Stimulated activated naive CD4-positive, alpha-beta T cell (primary cell): ENCODE data around the gene GUCY1A1.

Experiments used
- DNase-seq, 6 experiments: peaks; one replicate each; lab custom pipeline; 2025; lab: John Stamatoyannopoulos, UW

Gene GUCY1A1

DNA sequence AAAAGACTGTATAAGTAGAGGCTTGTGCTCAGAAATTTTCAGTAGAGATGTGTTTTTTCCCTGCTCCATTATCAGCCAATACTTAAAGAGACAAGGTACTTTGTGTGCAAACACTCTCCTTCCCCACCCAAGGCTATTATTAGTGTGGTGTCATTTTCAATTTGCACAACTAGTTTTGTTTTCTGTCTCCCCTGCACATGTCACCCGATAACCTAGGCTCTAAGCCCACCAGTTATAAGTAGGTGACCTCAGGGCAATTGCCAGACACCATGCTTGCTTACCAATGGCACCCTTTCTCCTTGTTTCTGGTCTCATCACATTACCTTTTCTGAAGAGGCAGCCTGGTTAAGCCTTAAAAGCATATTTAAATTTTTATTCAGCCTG is 8.0 kb upstream of the GUCY1A1 start:
- no peak for DNase-seq

- no peak for DNase-seq
Measured at GRCh38 chr4:155659176-155659575, 7.5 kb upstream of the GUCY1A1 start.

- DNase-seq = no peak
Measured at GRCh38 chr4:155660436-155660835, 6.2 kb upstream of the GUCY1A1 start.

GRCh38 chr4:155665054-155665453 is 1.6 kb upstream of the GUCY1A1 start:
- DNase-seq = no peak

DNA sequence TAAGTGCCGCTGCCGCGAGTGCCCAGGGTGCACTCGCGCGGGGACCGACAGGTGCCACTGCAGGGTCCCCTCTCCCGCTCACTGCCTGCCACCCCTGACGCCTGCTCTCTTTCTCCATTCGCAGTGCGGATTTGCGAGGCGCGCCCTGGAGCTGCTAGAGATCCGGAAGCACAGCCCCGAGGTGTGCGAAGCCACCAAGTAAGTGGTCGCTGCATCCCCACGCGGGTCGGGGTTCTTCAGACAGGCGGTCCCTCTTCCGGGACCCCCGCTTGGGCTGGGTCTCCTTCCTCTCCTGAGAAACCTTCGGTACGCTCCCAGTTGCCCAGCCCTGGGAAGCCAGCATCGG is 547 bp downstream of the GUCY1A1 start:
- DNase-seq = no peak

DNA sequence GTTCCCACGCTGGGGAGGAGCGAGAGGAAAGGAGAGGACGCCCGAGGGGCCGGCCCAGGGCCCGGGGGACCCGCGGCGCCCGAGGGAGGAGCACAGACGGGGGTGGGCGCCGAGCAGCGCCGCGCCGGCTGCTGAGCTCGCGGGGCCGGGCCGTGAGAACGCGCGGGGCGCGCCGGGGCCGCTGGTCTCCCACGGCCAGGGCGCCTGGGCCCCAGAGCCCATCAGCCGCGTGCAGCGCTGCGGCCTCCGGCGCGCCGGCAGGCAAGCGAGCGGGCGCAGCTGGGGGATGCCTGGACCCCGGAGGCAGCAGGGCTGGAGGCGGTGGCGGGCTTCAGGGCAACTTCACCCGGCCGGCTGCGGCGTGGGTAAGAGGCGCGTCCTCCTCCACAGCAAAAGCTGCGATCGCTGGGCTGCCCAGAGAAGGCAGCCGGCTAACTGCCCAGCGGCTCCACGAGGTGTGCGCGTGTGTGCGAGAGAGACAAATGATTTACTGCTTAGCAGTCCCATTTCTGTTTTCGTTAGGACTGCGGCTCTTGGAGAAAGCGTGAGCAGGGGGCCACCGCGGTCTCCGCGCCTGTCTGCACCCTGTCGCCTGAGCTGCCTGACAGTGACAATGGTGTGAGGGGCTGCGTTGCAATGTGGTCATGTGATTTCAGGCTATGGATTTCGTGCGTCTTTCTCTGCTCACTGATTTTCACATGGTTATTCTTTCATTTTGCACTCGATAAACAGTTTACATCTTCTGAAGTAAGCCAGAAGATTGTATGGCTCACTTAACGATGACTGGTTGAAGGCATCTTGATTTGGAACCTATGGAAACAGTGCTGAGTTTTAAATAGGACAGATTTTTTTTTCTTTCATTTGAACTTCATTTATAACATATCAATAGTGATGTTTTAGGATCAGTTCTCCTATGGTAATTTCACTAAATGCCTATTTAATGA is 1.2 kb downstream of the GUCY1A1 start:
- DNase-seq = no peak

- DNase-seq = no peak
Measured at GRCh38 chr4:155668707-155669220, 2.1 kb downstream of the GUCY1A1 start.

DNA sequence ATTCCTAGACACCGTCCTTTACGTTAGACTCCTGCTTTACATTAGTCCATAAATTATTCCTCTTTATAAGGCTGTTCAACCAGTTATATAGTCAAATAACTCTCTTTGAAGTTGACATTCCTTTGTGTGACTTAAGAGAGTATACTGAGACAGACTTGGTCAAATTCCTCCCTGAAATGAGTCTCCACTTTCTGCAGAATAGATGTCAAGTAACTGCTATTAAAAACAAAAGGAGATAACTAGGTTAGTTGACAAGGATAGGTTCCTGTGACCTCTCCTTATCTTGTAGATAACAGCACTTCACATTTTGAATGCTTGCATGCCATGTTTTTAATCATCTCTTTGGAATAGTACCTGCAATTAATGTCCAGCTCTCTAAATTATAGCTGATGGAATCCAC is 5.7 kb downstream of the GUCY1A1 start:
- no peak for DNase-seq

DNA sequence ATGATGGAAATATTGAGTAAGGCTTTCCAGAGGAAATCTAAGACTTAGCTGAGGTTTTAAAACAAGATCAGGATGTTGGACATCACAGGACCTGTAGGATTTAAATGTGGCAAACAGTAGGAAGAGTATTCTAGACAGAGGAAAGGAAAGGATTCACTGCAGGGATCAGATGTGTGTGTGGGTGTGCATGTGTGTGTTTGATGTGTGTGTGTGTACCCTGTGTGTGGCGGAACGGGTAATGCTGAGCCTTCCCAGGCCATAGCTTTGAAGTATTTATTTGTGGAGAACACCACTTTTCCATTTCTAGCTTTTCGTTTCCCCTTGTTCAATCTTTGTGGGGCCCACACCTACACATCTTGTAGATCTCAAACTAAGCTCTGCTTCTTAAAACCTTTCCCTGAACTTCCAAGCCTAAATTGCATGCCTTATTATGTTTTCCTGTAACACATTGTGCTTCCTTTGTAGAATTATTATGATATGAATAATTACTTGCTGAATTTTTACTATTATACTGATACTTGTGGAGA is 6.9 kb downstream of the GUCY1A1 start:
- no peak for DNase-seq

DNA sequence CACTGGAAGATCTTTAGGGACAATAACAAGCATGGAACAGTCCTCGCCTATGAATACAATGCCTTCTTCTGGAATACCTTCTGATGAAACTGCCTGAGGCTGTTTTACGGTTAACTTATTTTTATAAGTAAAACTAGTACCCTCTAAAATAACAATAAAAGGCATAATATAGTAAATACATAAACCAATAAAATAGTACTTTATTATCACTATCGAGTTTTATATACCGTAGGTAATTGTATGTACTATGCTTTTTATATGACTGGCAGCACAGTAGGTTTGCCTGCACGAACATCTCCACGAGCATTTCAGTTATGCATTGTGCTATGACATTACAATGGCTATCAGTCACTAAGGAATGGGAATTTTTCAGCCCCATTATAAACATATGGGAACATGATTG is 8.0 kb downstream of the GUCY1A1 start:
- DNase-seq = no peak

DNA sequence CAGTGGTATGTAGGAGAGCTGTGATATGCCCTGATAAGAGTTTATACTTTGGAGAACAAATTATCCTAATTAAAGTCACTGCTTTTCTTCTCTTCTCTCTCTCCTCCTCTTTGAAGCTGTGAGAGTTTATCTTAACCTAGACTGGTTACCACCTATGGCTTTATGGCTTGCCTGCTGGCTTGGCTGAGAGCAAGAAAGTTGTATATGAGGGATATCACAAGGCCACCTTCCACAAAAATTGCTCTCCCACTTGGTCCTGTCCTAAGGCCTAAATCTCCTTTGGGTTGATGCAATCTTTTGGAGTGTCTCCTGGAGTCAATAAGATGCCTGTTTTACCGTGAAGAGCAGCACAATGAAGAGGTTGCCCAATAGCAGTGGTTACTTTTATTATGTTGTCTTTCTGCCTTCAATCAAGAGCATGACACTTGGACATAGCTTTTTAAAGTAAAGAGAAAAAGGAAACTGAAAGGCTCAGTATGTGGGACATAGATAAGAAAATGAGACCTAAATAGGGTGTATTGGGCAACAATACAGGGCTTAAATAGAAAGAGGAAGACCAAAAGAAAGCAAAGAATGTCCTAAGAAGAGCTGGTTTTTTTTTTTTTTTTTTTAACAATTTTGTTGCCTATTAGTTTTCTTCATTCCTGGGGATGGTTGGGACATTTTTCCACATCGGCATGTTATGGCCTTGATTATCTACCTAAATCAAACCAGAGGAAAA is 9.2 kb downstream of the GUCY1A1 start:
- DNase-seq = no peak

- no peak for DNase-seq
Measured at GRCh38 chr4:155676430-155676825, 9.8 kb downstream of the GUCY1A1 start.

DNA sequence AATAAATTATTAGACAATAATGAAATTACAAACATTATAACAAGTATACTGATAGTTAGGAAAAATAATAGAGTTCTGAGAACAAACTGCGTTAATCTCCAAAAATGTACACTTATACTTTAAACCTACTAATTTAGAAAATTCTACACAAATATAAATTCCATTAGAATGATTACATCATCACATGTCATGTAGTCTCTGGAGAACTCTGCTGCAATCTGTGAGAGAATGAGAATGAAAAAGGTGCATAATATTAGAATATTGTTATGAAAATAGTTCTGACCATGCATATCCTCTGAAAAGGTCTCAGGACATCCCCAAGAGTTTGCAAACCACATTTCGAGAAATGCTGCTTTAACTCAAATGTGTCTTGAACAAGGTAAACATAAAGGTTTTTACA is 11.4 kb downstream of the GUCY1A1 start:
- no peak for DNase-seq

- DNase-seq = no peak
Measured at GRCh38 chr4:155679343-155679742, 12.7 kb downstream of the GUCY1A1 start.

DNA sequence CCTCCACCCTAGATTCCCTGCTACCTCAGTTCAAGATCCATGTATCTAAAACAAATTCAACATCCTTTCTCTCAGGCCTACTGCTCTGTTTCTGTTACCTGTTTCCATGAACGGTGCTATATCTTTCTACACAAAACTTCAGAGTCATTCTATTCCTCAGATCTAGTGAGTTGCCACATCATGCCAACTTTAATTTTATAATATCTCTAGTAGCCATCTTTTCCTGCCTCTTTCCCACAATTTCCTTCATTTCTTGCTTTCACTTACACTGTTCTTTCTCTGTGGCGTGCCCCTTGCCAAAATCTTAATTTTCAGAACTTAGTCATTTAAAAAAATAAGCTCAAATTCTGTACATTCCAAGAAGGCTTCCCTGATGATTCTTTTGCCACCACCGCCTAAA is 15.2 kb downstream of the GUCY1A1 start:
- no peak for DNase-seq

- no peak for DNase-seq
Measured at GRCh38 chr4:155684423-155684822, 17.8 kb downstream of the GUCY1A1 start.

GRCh38 chr4:155684892-155685541 is 18.4 kb downstream of the GUCY1A1 start:
- no peak for DNase-seq

- DNase-seq = no peak
Measured at GRCh38 chr4:155687380-155687982, 20.8 kb downstream of the GUCY1A1 start.

- no peak for DNase-seq
Measured at GRCh38 chr4:155688211-155688610, 21.6 kb downstream of the GUCY1A1 start.

- no peak for DNase-seq
Measured at GRCh38 chr4:155688860-155689259, 22.2 kb downstream of the GUCY1A1 start.

DNA sequence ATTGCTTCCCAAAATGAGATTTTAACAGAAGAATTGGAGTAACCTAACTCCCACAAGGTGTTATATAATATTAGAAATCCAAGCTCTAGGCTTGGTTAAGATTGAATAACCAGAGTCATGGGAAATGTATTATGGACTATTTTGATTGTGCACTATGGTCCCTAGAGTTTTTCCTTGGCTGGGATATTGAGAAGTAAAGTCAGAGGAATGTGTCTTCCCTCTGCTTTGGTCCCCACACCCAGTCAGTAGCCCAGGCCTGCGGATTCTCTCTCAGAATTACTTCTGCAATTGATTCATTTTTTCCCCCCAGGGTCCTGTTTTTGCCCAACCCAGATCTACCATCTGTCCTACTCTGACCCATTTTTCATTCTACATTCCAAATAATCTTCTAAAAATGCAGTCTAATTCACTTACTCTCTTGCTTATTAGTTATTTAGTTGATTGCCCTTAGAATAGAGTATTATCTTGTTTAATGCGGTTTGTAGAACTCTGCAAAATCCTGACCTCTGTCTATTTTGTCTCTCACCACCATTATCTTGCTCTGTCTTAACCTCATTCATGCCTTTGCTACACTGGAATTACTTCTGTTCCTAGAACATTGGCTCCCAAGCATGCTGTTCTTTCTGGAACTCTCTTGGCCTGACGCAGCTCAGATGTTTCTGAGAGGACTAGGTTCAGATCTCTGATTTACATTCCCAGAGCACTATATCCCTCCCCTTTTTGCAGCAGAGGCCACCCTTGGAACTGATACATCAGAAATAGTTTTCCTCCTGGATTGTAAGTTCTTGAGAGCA is 23.6 kb downstream of the GUCY1A1 start:
- DNase-seq = no peak
